T-cell (primary cell): ENCODE measurements around the gene MAP4K3. TPM values are rescaled to one million over a fixed set of nuclear protein-coding genes. Genes with fewer than 3 reads are reported as not detected.

Experiments used
- ATAC-seq, 4 experiments: fragments of 200-7000 bp in 3 of 4; fragments of 150-1000 bp in 1 of 4; cut with Tn5 transposase; replicated peaks in 1 of 4; 1 replicate in 3 of 4; 2 replicates in 1 of 4; pipeline ENCODE4 v1.10.0; 2021; ENCODE audit warnings: moderate library complexity in 3 of 4, mild to moderate bottlenecking in 2 of 4, moderate number of reproducible peaks in 1 of 4
- CTCF ChIA-PET, 2 donors: fragments of 300-600 bp; sonication (Branson Sonifier 250); formaldehyde crosslinking; loops; one replicate each; lab custom pipeline; 2022; ENCODE audit warnings: antibody characterized with exemption in 2 of 2; lab: Charles Lee
- POLR2A ChIA-PET, 2 donors: fragments of 300-600 bp; sonication (Branson Sonifier 250); formaldehyde crosslinking; loops; one replicate each; lab custom pipeline; 2022; ENCODE audit warnings: antibody characterized with exemption in 2 of 2; lab: Charles Lee
- DNase-seq, 35 experiments: peaks; one replicate each; pipeline versions ENCODE4 v3.0.0 to v3.0.0-alpha.2; 2013 to 2023
- H3K27ac ChIP-seq: one replicate; pipeline ENCODE4 v1.5.1; 2013; ENCODE audit warnings: low read length
- H3K27me3 ChIP-seq, 2 experiments: replicated peaks in 1 of 2; 1 replicate in 1 of 2; 2 replicates in 1 of 2; pipeline versions ENCODE4 v1.6.1 to v1.7.0; 2013; ENCODE audit warnings: low read length in 1 of 2, mixed read lengths in 1 of 2; ENCODE audit not compliant: control insufficient read depth in 2 of 2, insufficient read depth in 2 of 2; ENCODE audit errors: extremely low read depth in 1 of 2
- H3K36me3 ChIP-seq, 2 donors: 1 replicate in 1 of 2; 2 replicates in 1 of 2; pipeline versions ENCODE4 v1.6.1 to v1.7.0; 2013; ENCODE audit warnings: low read length in 1 of 2; ENCODE audit not compliant: control insufficient read depth in 2 of 2, insufficient read depth in 1 of 2; ENCODE audit errors: extremely low read depth in 1 of 2
- H3K4me1 ChIP-seq, 2 experiments: 1 replicate in 1 of 2; 2 replicates in 1 of 2; pipeline versions ENCODE4 v1.6.1 to v1.7.0; 2013; ENCODE audit warnings: low read length in 2 of 2, mixed read lengths in 1 of 2; ENCODE audit not compliant: insufficient read depth in 2 of 2, control insufficient read depth in 1 of 2; ENCODE audit errors: extremely low read depth in 1 of 2
- H3K4me3 ChIP-seq, 2 donors: 1 replicate in 1 of 2; 2 replicates in 1 of 2; pipeline versions ENCODE4 v1.5.1 to v1.7.0; 2013; ENCODE audit warnings: mild to moderate bottlenecking in 2 of 2, low read length in 1 of 2, moderate library complexity in 1 of 2; ENCODE audit not compliant: control insufficient read depth in 1 of 2; ENCODE audit errors: extremely low read depth in 1 of 2
- H3K9me3 ChIP-seq: 2 replicates; pipeline ENCODE4 v1.7.0; 2013
- H3K27ac Mint-ChIP-seq, 2 donors: one replicate each; pipeline ENCODE4 v1.8.0; 2020 to 2021; ENCODE audit warnings: mild to moderate bottlenecking in 2 of 2, mixed read lengths in 2 of 2
- H3K27me3 Mint-ChIP-seq, 2 donors: one replicate each; pipeline ENCODE4 v1.8.0; 2021 to 2022; ENCODE audit warnings: mixed read lengths in 2 of 2
- H3K36me3 Mint-ChIP-seq: one replicate; pipeline ENCODE4 v1.8.0; 2021; ENCODE audit warnings: mixed read lengths
- H3K4me1 Mint-ChIP-seq, 3 donors: one replicate each; pipeline ENCODE4 v1.8.0; 2020 to 2022; ENCODE audit warnings: mixed read lengths in 3 of 3, mild to moderate bottlenecking in 1 of 3
- H3K4me3 Mint-ChIP-seq, 3 donors: one replicate each; pipeline ENCODE4 v1.8.0; 2020 to 2022; ENCODE audit warnings: mild to moderate bottlenecking in 3 of 3, mixed read lengths in 3 of 3, moderate library complexity in 3 of 3
- H3K9me3 Mint-ChIP-seq, 3 donors: one replicate each; pipeline ENCODE4 v1.8.0; 2020 to 2022; ENCODE audit warnings: mixed read lengths in 3 of 3
- WGBS: methylation state at CpG from one replicate; pipeline ENCODE4 v1.1.5; 2013; ENCODE audit warnings: missing lambda C conversion rate; ENCODE audit not compliant: insufficient coverage; 5-methylcytosine and 5-hydroxymethylcytosine counted together
- total RNA-seq, 35 experiments: library from RNA in 6 of 35; stranded (reverse) in 6 of 35; fragments of 120-200 nt in 1 of 35; gene quantifications; one replicate each; pipeline versions ENCODE4 v1.2.1 to v1.2.4 and lab custom pipeline; 2013 to 2026

MAP4K3 gene
- total RNA-seq, 5 donors from 2014 or later (not counting 1 experiment from before 2014, with no cell fraction given), result 13.8 to 27.0 (median 17.4) TPM

GRCh38 chr2:39407516-39408296, 29.4 kb downstream of the MAP4K3 start:
- CTCF ChIA-PET, result no interaction called here
- no peaks in the 10 kb centered on the region for H3K36me3 ChIP-seq
- no peaks in the 10 kb centered on the region for H3K27me3 ChIP-seq
- ATAC-seq (no peak), DNase-seq (no peak)
- Mint-ChIP-seq H3K36me3 (peaks cover 4% of the 10 kb centered on the region), H3K27ac (no peak overlapping the region), H3K4me1 (peaks cover 80 to 91% (median 80%) of the 10 kb centered on the region in 3 donors), H3K4me3 (peak overlapping the region in 1 of 3 donors; percentile 4), H3K9me3 (no peaks in the 10 kb centered on the region), H3K27me3 (no peaks in the 10 kb centered on the region)
- H3K9me3 ChIP-seq, result no peaks in the 10 kb centered on the region
- 100% methylated on average over 2 of the region's 3 CpGs for WGBS
- H3K4me1 ChIP-seq, result peaks cover 9 to 10% of the 10 kb centered on the region in 2 experiments
- no peak overlapping the region for H3K4me3 ChIP-seq
- no peak overlapping the region for H3K27ac ChIP-seq
- POLR2A ChIA-PET, result no interaction called here

- no peak overlapping the region for H3K4me3 Mint-ChIP-seq
- no peak overlapping the region for H3K27ac Mint-ChIP-seq
- peaks cover 4% of the 10 kb centered on the region for H3K36me3 Mint-ChIP-seq
- no peaks in the 10 kb centered on the region for H3K9me3 ChIP-seq
- H3K9me3 Mint-ChIP-seq, result no peaks in the 10 kb centered on the region
- WGBS, result no CpG with 5 or more reads among the region's 4 CpGs
- ATAC-seq (no peak), DNase-seq (no peak)
- peaks cover 81 to 96% (median 86%) of the 10 kb centered on the region in 3 donors for H3K4me1 Mint-ChIP-seq
- no peaks in the 10 kb centered on the region for H3K27me3 ChIP-seq
- peaks cover 10 to 12% of the 10 kb centered on the region in 2 experiments for H3K4me1 ChIP-seq
- no peaks in the 10 kb centered on the region for H3K27me3 Mint-ChIP-seq
- no peak overlapping the region for H3K4me3 ChIP-seq
- H3K27ac ChIP-seq, result no peak overlapping the region
- POLR2A ChIA-PET, result no interaction called here
- H3K36me3 ChIP-seq, result no peaks in the 10 kb centered on the region
- CTCF ChIA-PET, result no interaction called here
Observed at GRCh38 chr2:39405364-39405763, 31.7 kb downstream of the MAP4K3 start.

- peaks cover 8 to 10% of the 10 kb centered on the region in 2 experiments for H3K4me1 ChIP-seq
- no peaks in the 10 kb centered on the region for H3K36me3 ChIP-seq
- DNase-seq (peak in 2 of 35 experiments; percentile 3 to 6), ATAC-seq (peak in 1 of 4 experiments; percentile 23)
- Mint-ChIP-seq H3K36me3 (peaks cover 4% of the 10 kb centered on the region), H3K27me3 (no peaks in the 10 kb centered on the region), H3K27ac (peak overlapping the region; percentile 15 to 53), H3K4me1 (peaks cover 76 to 90% (median 79%) of the 10 kb centered on the region in 3 donors), H3K4me3 (peak overlapping the region in 1 of 3 donors; percentile 27), H3K9me3 (no peaks in the 10 kb centered on the region)
- no peak overlapping the region for H3K4me3 ChIP-seq
- no peaks in the 10 kb centered on the region for H3K27me3 ChIP-seq
- H3K9me3 ChIP-seq, result no peaks in the 10 kb centered on the region
- ChIA-PET POLR2A (no interaction called here), CTCF (no interaction called here)
- no peak overlapping the region for H3K27ac ChIP-seq
- no CpG with 5 or more reads among the region's 4 CpGs for WGBS
Observed at GRCh38 chr2:39403311-39403710, 33.8 kb downstream of the MAP4K3 start.

DNA sequence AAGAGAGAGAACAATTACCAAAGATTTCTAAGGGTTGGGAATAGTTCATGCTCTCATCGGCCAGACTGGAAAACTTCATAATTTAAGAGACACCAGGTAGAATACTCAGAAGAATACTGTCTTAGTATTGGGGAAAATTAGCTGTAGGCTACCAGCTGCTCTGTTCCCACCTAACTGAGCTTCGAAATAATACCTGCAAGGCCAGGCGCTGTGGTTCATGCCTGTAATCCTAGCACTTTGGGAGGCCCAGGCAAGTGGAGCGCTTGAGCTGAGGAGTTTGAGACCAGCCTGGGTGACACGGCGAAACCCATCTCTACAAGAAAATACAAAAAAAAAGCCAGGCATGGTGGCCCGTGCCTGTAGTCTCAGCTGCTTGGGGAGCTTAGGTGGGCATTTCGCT, 35.8 kb downstream of the MAP4K3 start:
- peaks cover 62 to 70% (median 64%) of the 10 kb centered on the region in 3 donors for H3K4me1 Mint-ChIP-seq
- DNase-seq (no peak), ATAC-seq (no peak)
- POLR2A ChIA-PET, result interaction anchor here in 1 of 2 donors (2.5 kb wide), 1 partner anchor 11 kb away, joined by 8 read pairs; no protein-coding TSS in a partner anchor
- Histone ChIP-seq H3K27ac (no peak overlapping the region), H3K36me3 (no peaks in the 10 kb centered on the region), H3K27me3 (no peaks in the 10 kb centered on the region), H3K9me3 (no peaks in the 10 kb centered on the region), H3K4me3 (no peak overlapping the region), H3K4me1 (peaks cover 6 to 7% of the 10 kb centered on the region in 2 experiments)
- H3K27ac Mint-ChIP-seq, result no peak overlapping the region
- WGBS, result 96% methylated on average over 3 of the region's 8 CpGs
- peaks cover 4% of the 10 kb centered on the region for H3K36me3 Mint-ChIP-seq
- H3K4me3 Mint-ChIP-seq, result no peak overlapping the region
- H3K9me3 Mint-ChIP-seq, result no peaks in the 10 kb centered on the region
- CTCF ChIA-PET, result interaction anchor here (0.6 to 1.1 kb wide), 2 partner anchors 21 to 26 kb away, joined by 3 read pairs; no protein-coding TSS in a partner anchor
- no peaks in the 10 kb centered on the region for H3K27me3 Mint-ChIP-seq

- ATAC-seq, result no peak
- Mint-ChIP-seq H3K27me3 (no peaks in the 10 kb centered on the region), H3K4me3 (no peak overlapping the region), H3K9me3 (no peaks in the 10 kb centered on the region), H3K27ac (no peak overlapping the region), H3K36me3 (peaks cover 4% of the 10 kb centered on the region), H3K4me1 (peaks cover 52 to 54% (median 54%) of the 10 kb centered on the region in 3 donors)
- no peak overlapping the region for H3K4me3 ChIP-seq
- peaks cover 6 to 7% of the 10 kb centered on the region in 2 experiments for H3K4me1 ChIP-seq
- H3K36me3 ChIP-seq, result no peaks in the 10 kb centered on the region
- POLR2A ChIA-PET, result interaction anchor here in 1 of 2 donors (2.5 kb wide), 1 partner anchor 13 kb away, joined by 8 read pairs; no protein-coding TSS in a partner anchor
- no peaks in the 10 kb centered on the region for H3K9me3 ChIP-seq
- CTCF ChIA-PET, result no interaction called here
- no peak for DNase-seq
- H3K27me3 ChIP-seq, result no peaks in the 10 kb centered on the region
- WGBS, result no CpG with 5 or more reads among the region's 1 CpG
- no peak overlapping the region for H3K27ac ChIP-seq
Observed at GRCh38 chr2:39399570-39399969, 37.5 kb downstream of the MAP4K3 start.

DNA sequence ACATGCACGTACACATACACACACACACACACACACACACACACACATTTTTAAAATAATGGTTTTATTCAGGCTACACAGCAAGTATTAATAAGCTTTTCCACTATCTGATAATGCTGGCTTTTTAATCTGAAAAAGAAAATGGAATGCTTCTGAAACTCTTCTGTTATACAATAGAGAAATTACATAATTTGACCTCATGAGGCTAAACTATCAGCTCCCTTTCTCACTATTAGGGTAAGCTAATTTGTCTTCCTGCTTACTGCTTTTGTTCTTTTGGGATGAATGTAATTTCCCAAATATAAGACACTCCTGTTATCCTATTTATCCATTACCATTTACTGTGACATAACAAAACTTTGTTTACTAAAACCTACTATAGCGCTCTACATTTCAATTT, 41.8 kb downstream of the MAP4K3 start:
- POLR2A ChIA-PET, result no interaction called here
- Histone ChIP-seq H3K9me3 (no peaks in the 10 kb centered on the region), H3K36me3 (no peaks in the 10 kb centered on the region), H3K27me3 (no peaks in the 10 kb centered on the region), H3K27ac (no peak overlapping the region), H3K4me1 (no peaks in the 10 kb centered on the region), H3K4me3 (no peak overlapping the region)
- Mint-ChIP-seq H3K9me3 (no peaks in the 10 kb centered on the region), H3K4me1 (peaks cover 27 to 28% (median 28%) of the 10 kb centered on the region in 3 donors), H3K4me3 (no peak overlapping the region), H3K27ac (no peak overlapping the region), H3K27me3 (no peaks in the 10 kb centered on the region), H3K36me3 (peaks cover 7% of the 10 kb centered on the region)
- ATAC-seq (no peak), DNase-seq (no peak)
- CTCF ChIA-PET, result no interaction called here
- no CpG with 5 or more reads among the region's 2 CpGs for WGBS
